ENCODE data around the gene ARID1B.

Gene ARID1B

GRCh38 chr6:156890627-156891314 lies 113.6 kb downstream of the ARID1B start:
- Histone ChIP-seq H3K4me3 (ENCODE audit: low read length) (no peak overlapping the region), H3K4me1 (ENCODE audit: insufficient read depth, low read length) (peaks cover 29% of the 10 kb centered on the region), H3K36me3 (ENCODE audit: insufficient read depth, low read length) (no peaks in the 10 kb centered on the region), H3K9me3 (ENCODE audit: low read length) (no peaks in the 10 kb centered on the region), H2AFZ (ENCODE audit: low read depth, low read length) (no peak overlapping the region), H3K27me3 (ENCODE audit: insufficient read depth, low read length) (no peaks in the 10 kb centered on the region)

- H3K36me3 ChIP-seq (ENCODE audit: insufficient read depth, low read length): peaks cover 4% of the 10 kb centered on the region
- H3K9me3 ChIP-seq (ENCODE audit: low read length): no peaks in the 10 kb centered on the region
- H3K27me3 ChIP-seq (ENCODE audit: insufficient read depth, low read length): no peaks in the 10 kb centered on the region
Observed at GRCh38 chr6:156897907-156898531, 120.8 kb downstream of the ARID1B start.

GRCh38 chr6:156899071-156899470 lies 121.9 kb downstream of the ARID1B start:
- Histone ChIP-seq H3K4me3 (ENCODE audit: low read length) (no peak overlapping the region), H3K36me3 (ENCODE audit: insufficient read depth, low read length) (peaks cover 4% of the 10 kb centered on the region), H3K9me3 (ENCODE audit: low read length) (no peaks in the 10 kb centered on the region), H3K4me1 (ENCODE audit: insufficient read depth, low read length) (peaks cover 12% of the 10 kb centered on the region), H2AFZ (ENCODE audit: low read depth, low read length) (no peak overlapping the region), H3K27me3 (ENCODE audit: insufficient read depth, low read length) (no peaks in the 10 kb centered on the region)

More at GRCh38 chr6:156897907-156898531, 120.8 kb downstream of the ARID1B start:
- peaks cover 12% of the 10 kb centered on the region for H3K4me1 ChIP-seq (ENCODE audit: insufficient read depth, low read length)
- no peak overlapping the region for H2AFZ ChIP-seq (ENCODE audit: low read depth, low read length)
- H3K4me3 ChIP-seq (ENCODE audit: low read length): no peak overlapping the region

- H2AFZ ChIP-seq (ENCODE audit: low read depth, low read length): no peak overlapping the region
- no peaks in the 10 kb centered on the region for H3K9me3 ChIP-seq (ENCODE audit: low read length)
- H3K4me1 ChIP-seq (ENCODE audit: insufficient read depth, low read length): peaks cover 12% of the 10 kb centered on the region
- peaks cover 6% of the 10 kb centered on the region for H3K36me3 ChIP-seq (ENCODE audit: insufficient read depth, low read length)
- no peak overlapping the region for H3K4me3 ChIP-seq (ENCODE audit: low read length)
- H3K27me3 ChIP-seq (ENCODE audit: insufficient read depth, low read length): no peaks in the 10 kb centered on the region
Observed at GRCh38 chr6:156899532-156900135, 122.5 kb downstream of the ARID1B start.

- no peak overlapping the region for H3K4me3 ChIP-seq (ENCODE audit: low read length)
- H3K27me3 ChIP-seq (ENCODE audit: insufficient read depth, low read length): no peaks in the 10 kb centered on the region
- H3K36me3 ChIP-seq (ENCODE audit: insufficient read depth, low read length): peaks cover 7% of the 10 kb centered on the region
- no peaks in the 10 kb centered on the region for H3K9me3 ChIP-seq (ENCODE audit: low read length)
- peaks cover 12% of the 10 kb centered on the region for H3K4me1 ChIP-seq (ENCODE audit: insufficient read depth, low read length)
- no peak overlapping the region for H2AFZ ChIP-seq (ENCODE audit: low read depth, low read length)
Observed at GRCh38 chr6:156900292-156900691, 123.1 kb downstream of the ARID1B start.

GRCh38 chr6:156901309-156902019 lies 124.3 kb downstream of the ARID1B start:
- H3K36me3 ChIP-seq (ENCODE audit: insufficient read depth, low read length): peaks cover 7% of the 10 kb centered on the region
- H3K4me3 ChIP-seq (ENCODE audit: low read length): no peak overlapping the region
- H3K27me3 ChIP-seq (ENCODE audit: insufficient read depth, low read length): no peaks in the 10 kb centered on the region
- no peak overlapping the region for H2AFZ ChIP-seq (ENCODE audit: low read depth, low read length)
- peaks cover 12% of the 10 kb centered on the region for H3K4me1 ChIP-seq (ENCODE audit: insufficient read depth, low read length)
- H3K9me3 ChIP-seq (ENCODE audit: low read length): no peaks in the 10 kb centered on the region

- Histone ChIP-seq H3K36me3 (ENCODE audit: insufficient read depth, low read length) (peaks cover 7% of the 10 kb centered on the region), H2AFZ (ENCODE audit: low read depth, low read length) (no peak overlapping the region), H3K4me3 (ENCODE audit: low read length) (no peak overlapping the region), H3K9me3 (ENCODE audit: low read length) (no peaks in the 10 kb centered on the region), H3K4me1 (ENCODE audit: insufficient read depth, low read length) (peaks cover 12% of the 10 kb centered on the region), H3K27me3 (ENCODE audit: insufficient read depth, low read length) (no peaks in the 10 kb centered on the region)
Observed at GRCh38 chr6:156902782-156903181, 125.6 kb downstream of the ARID1B start.

GRCh38 chr6:156904176-156904967 lies 127.2 kb downstream of the ARID1B start:
- Histone ChIP-seq H3K27me3 (ENCODE audit: insufficient read depth, low read length) (no peaks in the 10 kb centered on the region), H3K36me3 (ENCODE audit: insufficient read depth, low read length) (peaks cover 7% of the 10 kb centered on the region), H3K4me1 (ENCODE audit: insufficient read depth, low read length) (peaks cover 12% of the 10 kb centered on the region), H3K4me3 (ENCODE audit: low read length) (no peak overlapping the region), H2AFZ (ENCODE audit: low read depth, low read length) (no peak overlapping the region), H3K9me3 (ENCODE audit: low read length) (no peaks in the 10 kb centered on the region)

GRCh38 chr6:156905801-156906200 lies 128.6 kb downstream of the ARID1B start:
- Histone ChIP-seq H2AFZ (ENCODE audit: low read depth, low read length) (no peak overlapping the region), H3K36me3 (ENCODE audit: insufficient read depth, low read length) (peaks cover 7% of the 10 kb centered on the region), H3K27me3 (ENCODE audit: insufficient read depth, low read length) (no peaks in the 10 kb centered on the region), H3K4me3 (ENCODE audit: low read length) (no peak overlapping the region), H3K9me3 (ENCODE audit: low read length) (no peaks in the 10 kb centered on the region), H3K4me1 (ENCODE audit: insufficient read depth, low read length) (peaks cover 11% of the 10 kb centered on the region)

GRCh38 chr6:156906451-156906850 lies 129.3 kb downstream of the ARID1B start:
- Histone ChIP-seq H2AFZ (ENCODE audit: low read depth, low read length) (no peak overlapping the region), H3K27me3 (ENCODE audit: insufficient read depth, low read length) (no peaks in the 10 kb centered on the region), H3K9me3 (ENCODE audit: low read length) (no peaks in the 10 kb centered on the region), H3K36me3 (ENCODE audit: insufficient read depth, low read length) (peaks cover 7% of the 10 kb centered on the region), H3K4me1 (ENCODE audit: insufficient read depth, low read length) (peaks cover 5% of the 10 kb centered on the region), H3K4me3 (ENCODE audit: low read length) (no peak overlapping the region)

GRCh38 chr6:156909212-156910010 lies 132.2 kb downstream of the ARID1B start:
- no peaks in the 10 kb centered on the region for H3K4me1 ChIP-seq (ENCODE audit: insufficient read depth, low read length)
- H3K9me3 ChIP-seq (ENCODE audit: low read length): no peaks in the 10 kb centered on the region
- H2AFZ ChIP-seq (ENCODE audit: low read depth, low read length): no peak overlapping the region
- H3K36me3 ChIP-seq (ENCODE audit: insufficient read depth, low read length): peaks cover 5% of the 10 kb centered on the region
- H3K4me3 ChIP-seq (ENCODE audit: low read length): no peak overlapping the region
- H3K27me3 ChIP-seq (ENCODE audit: insufficient read depth, low read length): no peaks in the 10 kb centered on the region

- Histone ChIP-seq H3K36me3 (ENCODE audit: insufficient read depth, low read length) (peaks cover 2% of the 10 kb centered on the region), H3K4me1 (ENCODE audit: insufficient read depth, low read length) (no peaks in the 10 kb centered on the region), H3K4me3 (ENCODE audit: low read length) (no peak overlapping the region), H3K27me3 (ENCODE audit: insufficient read depth, low read length) (no peaks in the 10 kb centered on the region), H3K9me3 (ENCODE audit: low read length) (no peaks in the 10 kb centered on the region), H2AFZ (ENCODE audit: low read depth, low read length) (no peak overlapping the region)
Observed at GRCh38 chr6:156910011-156910334, 132.8 kb downstream of the ARID1B start.
